ENCODE measurements around the gene NECTIN1.

DNA sequence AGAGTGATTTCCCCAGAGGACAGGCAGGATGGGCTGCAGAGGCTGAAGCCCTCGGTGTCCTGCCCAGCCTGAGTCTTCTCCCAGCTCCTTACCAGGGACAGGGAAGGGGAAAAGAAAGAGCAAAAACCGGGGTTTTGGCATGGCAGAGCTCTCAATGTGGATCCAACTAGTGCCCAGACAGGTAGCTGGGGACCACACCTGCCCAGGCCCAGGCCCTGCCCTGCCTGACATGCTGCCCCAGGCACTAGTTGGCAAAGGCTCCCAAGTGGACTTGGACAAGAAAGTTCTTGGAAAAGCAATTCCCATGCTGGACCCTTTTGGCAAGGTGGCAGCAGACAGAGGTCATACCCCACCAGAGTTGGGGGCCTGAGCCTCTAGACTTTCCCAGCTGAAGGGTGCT lies 31.1 kb downstream of the NECTIN1 start:
- TF ChIP-seq EZH2 (IDR thresholded peaks at IDR 0.05), result no peak
- no peak for TF ChIP-seq CTCF (IDR thresholded peaks at IDR 0.05)
- no peak for TF ChIP-seq EZH2phosphoT487 (IDR thresholded peaks at IDR 0.05)

Measured in neural progenitor cell (in vitro differentiated cells).